ENCODE results near the gene KRTAP13-2.

KRTAP13-2 gene, protein sequence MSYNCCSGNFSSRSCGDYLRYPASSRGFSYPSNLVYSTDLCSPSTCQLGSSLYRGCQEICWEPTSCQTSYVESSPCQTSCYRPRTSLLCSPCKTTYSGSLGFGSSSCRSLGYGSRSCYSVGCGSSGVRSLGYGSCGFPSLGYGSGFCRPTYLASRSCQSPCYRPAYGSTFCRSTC

DNA sequence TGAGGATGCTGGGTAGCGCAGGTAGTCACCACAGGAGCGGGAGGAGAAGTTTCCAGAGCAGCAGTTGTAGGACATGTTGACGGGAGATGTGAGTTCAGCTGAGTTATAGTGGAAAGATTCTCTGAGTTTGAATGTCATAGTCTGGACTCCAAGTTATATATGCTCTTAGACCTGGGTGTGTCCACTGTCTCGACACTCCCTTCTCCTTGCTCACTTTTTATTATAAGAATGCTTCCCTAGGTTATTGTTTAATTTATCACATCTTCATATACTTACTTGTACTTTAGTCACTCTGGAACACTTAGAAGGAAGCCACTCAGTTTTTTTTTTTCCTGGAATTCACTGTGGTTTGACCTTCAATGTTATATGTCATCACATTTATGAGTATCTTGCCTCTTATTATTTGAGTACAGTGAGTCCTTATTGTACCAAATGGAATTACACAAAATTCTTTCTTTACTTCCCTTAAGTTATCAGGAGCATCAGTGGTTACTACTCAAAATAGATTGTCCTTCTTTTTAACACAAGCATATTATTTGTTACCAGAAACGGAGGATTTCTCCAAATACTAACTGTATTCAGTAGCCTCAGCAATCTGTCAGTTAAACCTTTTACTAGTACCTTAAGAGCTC lies at the start of gene KRTAP13-2:
Gene KRTAP13-2 (minus strand): TSS at position 133 of the 632 bp plus-strand sequence. CDS start 58 bp downstream, at position 75.
- DNase-seq (ENCODE audit: low spot score) = peak; percentile 38

DNA sequence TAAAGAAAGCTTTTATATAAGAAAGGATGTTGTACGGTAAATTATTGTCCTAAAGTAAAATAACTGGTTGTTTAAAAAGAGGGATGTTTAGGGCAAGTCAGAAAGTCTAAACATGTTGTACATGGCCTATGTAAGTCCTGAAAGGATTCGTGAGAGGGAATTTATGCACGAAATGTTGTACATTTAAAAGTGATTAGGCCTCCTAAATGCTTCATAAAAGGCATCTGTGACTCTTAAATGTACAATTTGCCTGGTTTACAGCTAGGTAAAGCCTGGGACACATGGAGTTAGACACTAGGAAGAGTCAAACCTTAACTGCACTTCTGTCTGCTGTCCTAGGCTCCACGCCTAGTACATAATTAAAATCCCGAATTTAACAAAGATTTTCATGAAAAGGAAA lies 43.9 kb upstream of the KRTAP13-2 start:
- no peak for DNase-seq (ENCODE audit: low spot score)

DNA sequence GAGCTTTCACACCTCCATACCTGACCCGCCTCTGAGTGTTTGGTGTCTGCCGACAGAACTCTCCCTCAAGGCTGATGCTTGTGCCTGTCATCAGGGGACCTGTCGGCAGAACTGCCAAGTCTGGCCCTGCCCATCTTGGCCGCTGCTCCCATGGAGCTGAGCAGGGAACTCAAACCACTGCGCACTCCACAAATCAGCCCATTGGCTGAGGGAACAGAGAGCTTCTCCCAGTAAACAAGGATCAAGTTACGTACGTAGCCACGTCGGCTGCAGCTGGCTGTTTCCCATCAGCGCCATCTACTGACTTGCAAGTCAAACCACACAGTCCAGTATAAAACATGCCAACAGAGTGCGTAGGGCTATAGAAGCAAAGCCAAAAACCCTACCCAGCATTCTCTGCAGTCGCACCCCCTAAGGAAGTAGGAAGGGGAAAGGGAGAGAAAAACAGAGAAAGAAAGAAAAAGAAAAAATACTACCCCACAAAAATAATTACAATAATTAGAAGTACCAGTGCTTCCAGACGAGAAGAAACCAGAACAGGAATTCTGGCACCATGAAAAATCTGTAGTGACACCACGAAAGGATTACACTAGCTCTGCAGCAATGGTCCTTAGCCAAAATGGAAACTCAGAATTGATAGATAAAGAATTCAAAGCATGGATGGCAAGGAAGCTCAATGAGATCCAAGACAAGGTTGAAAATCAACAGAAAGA lies 36.9 kb upstream of the KRTAP13-2 start:
- peak; percentile 35 for DNase-seq (ENCODE audit: low spot score)

DNA sequence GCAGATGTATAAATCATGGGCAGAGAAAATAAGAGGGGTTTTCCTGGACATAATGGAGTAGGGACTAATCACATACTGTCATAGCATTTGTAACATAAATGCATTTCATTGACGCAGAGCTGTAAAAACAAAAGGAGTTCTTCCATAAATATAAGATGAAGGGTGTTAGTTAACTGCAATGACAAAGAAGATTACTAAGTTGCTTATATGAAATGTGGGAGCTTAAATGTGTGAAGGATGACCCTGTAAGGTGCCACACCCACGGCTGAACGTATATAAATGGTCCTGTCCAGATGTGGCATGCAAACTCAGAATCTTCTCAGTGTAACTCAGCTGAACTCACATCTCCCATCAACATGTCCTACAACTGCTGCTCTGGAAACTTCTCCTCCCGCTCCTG lies 23.7 kb upstream of the KRTAP13-2 start, which contains the start of gene KRTAP13-1:
Gene KRTAP13-1 (plus strand): TSS at position 301 of the 400 bp plus-strand sequence. CDS start 56 bp downstream, at position 357.
- no peak for DNase-seq (ENCODE audit: low spot score)

DNA sequence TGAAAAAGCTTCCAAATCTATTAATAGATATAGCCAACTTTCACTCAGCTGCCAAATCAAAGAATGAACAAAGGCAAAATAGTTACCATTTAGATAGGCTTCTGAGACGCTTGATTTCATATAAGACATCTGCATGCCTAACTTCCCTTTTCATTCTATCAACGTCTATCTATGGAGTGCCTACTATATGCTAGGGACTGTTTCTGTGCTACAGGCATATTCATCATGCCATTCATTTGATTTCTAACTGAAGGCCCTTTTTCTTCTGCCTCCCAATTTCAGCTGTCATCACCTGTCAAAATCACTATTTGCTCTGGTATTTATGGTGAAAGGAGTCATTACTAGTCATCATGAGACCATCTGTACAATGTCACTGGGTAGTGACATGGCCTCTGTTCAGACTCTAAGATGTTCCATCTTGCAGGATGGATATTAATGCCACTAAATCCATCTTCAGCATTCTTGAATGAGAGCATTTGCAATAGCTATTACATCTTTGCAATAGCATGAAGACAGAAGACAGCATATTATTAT lies 19.5 kb upstream of the KRTAP13-2 start:
- DNase-seq (ENCODE audit: low spot score) = no peak

DNA sequence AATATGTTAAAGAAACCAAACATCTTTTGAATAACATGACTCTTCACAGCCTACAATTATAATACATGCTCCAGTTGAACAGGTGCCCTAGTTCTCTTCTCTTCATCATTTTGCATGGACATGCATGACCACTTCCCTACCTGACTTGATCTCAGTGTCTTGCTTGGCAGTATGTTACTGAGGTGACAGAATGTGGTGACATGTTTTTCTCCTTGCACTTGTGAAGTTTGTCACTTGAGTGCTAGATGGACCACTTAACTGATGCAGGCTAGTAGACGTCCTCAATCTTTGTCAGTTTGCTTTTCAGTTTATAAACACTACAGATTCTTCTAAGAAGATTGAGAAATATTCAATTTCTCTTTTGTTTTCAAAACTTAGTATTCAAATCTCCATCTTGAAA lies 10.1 kb upstream of the KRTAP13-2 start:
- no peak for DNase-seq (ENCODE audit: low spot score)

DNA sequence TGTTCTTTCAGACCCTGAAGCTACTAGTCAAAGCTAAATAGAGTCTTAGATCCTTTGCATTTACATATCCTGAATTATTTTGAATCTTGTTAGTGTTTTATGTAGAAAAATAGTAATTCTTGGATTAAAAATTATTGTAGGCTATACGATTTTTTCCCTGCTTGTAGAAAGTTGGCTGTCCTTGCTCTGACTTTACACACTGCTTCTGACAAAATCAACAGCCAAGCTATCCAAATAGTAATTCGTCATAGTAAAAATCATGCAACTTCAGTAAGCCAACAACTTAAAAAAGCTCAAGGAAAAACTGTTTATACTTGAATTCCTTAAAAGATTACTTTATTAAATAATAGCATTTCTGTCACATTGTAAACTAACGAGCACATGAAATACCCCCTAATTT lies 16.2 kb downstream of the KRTAP13-2 start:
- no peak for DNase-seq (ENCODE audit: low spot score)

DNA sequence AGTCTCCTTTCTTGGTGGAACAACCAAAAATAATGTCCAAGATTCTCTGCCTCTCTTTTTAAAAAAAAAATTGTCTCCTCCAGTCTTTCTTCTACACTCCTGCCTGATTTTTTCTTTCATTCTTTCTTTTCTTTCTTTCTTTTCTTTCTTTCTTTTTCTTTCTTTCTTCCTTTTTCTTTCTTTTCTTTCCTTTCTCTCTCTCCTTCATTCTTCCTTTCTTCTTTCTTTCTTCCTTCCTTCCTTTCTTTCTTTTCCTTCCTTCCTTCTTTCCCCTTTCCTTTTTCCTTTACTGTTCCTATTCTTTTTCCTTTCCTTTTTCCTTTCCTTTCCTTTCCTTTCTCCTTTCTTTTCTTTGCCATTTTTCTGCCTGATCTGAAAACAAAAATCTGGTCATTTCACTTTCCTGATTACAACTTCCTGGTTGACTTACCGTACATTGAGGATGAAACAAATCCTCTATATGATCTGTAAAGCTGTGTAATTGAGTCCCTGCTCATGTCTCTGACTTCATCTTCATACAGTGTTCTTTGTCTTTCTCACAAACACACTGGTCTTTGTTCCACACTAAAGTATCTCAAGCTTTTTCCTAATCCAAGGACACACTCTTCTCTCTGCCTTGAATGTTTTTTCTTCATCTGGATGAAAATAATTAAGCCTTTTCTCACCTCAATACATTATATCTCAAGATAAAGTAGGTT lies 17.6 kb downstream of the KRTAP13-2 start:
- DNase-seq (ENCODE audit: low spot score) = peak; percentile 61

DNA sequence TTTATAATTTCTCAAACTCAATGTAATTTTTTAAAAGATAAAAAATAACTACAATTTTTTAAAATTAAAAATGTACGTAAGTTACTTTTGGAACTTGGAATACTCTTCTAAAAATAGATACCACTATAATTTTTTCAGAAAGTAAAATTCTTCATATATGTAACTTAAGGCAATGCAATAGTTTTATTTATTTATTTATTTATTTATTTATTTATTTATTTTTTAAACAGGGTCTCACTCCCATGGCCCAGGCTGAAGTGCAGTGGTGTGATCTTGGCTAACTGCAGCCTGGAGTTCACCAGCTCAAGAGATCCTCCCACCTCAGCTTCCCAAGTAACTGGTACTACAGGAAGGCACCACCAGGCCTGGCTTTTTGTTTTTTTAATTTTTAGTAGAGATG lies 20.5 kb downstream of the KRTAP13-2 start:
- DNase-seq (ENCODE audit: low spot score) = no peak

DNA sequence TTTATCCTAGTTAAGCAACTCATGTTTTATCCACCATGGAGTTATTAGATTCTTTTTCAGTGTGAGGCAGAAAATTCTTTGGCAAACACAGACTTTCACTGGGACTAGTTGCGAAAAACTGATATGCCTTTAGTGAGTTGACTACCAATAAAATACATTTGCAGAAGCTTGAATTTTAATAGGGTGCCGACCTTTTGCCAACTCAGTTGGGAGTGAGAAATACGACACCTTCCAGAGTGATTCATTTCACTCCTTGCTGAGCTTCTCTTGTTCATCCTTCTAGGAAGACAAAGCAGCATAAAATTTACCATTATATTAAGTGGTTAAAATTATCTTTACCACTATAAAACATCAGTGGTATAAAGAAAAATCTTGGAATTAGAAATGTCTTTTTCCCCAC lies 22.5 kb downstream of the KRTAP13-2 start:
- DNase-seq (ENCODE audit: low spot score) = no peak

DNA sequence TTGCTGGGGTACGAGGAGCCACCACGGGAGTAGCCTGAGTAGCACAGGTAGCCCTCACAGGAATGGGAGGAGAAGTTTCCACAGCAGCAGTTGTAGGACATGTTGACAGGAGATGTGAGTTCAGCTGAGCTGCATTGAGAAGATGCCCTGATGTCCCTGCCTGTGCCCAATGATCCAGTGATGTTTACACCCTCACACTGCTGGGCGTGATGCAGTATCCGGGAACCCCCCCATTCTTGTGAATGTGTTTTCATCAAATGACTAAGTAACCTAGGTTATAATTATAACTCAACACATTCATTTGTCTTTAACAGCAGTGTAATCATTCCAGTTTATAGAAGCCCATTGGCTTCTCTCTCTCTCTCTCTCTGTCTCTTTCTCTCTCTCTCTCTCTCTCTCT lies 23.6 kb downstream of the KRTAP13-2 start, which contains the start of gene KRTAP23-1:
Gene KRTAP23-1 (minus strand): TSS at position 101 of the 400 bp plus-strand sequence. CDS start 0 bp downstream, at position 101.
- no peak for DNase-seq (ENCODE audit: low spot score)

DNA sequence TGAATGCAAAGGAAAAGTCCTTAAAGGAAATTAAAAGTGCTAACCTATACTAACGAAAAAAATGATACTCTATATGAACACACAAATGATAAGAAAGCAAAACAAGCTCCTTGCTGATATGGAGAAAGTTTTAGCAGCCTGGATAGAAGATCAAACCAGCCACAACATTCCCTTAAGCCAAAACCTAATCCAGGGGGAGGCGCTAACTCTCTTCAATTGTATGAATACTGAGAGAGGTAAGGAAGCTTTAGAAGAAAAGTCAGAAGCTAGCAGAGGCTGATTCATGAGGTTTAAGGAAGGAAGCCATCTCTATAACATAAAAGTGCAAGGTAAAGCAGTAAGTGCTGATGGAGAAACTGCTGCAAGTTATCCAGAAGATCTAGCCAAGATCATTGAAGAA lies 27.1 kb downstream of the KRTAP13-2 start:
- no peak for DNase-seq (ENCODE audit: low spot score)

DNA sequence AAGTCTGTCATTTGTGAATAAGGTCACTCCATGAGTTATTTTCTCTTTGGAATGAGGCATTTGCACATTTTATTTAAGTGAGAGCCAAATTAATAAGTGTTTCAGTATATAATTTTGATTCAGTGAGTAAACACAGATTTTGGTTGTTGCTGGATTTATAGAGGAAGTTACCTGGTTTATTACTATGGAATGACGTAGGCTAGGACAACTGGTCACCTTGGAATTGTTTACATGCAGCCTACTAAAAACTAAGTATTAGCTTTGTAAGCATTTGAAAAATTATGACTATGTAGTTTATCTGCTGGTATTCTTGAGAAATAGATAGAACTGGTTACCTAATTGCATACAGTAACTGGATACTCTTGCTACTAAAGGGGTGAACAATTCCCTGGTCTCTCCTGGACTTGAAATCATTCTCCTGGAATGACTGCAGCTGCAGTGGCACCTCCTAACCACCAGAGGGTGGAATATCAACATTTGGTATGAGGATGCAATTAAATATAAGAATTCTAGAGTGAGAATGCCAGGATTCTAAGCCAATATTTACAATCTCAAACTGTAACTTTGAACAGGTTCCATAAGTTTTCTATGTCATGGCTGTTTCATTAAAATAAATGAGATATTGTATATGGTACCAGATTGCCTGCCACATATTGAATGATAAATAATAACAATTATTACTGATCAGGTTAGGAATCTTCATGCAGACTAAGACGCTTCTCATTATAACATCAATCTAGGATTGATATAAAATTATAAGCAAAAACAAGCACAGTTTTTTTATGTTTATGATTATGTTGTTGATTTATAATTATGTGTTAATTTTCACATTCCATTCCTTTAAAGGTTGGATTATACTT lies 31.1 kb downstream of the KRTAP13-2 start:
- peak; percentile 66 for DNase-seq (ENCODE audit: low spot score)

DNA sequence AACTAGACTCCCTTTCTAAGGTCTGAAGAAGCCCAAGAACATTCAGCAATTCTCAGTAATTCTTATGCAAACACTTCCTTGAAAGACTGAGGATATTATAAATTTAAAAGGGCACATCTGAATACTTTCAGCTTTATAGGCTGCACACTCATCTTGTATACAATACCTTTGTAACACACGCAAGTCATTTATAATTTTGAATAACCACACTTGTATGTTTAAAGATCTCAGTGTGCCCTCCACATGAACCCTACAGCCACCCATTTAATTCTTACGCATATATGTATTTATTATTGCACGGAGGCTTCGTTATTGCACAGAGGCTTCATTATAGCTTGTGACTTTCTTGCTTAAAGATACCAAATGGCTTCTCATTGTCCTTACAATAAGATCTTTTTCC lies 33.4 kb downstream of the KRTAP13-2 start:
- DNase-seq (ENCODE audit: low spot score) = no peak

DNA sequence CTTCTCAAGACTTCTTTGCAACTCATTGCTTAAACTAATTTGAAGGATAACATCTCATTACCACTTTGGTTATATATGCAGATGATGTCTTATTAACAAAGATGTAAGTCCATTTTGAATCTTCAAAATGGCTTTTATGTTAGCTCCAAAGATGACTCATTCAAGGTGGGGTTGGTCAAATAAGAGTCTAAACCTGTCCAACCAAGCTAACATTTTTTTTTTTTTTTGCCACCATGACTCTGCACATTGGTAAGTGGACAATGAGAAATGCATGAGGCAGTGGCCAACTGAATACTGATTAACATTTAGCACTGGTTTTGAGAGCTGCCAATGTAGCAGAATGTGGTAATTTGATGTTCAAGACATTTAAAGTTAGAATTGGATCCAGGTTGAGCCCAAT lies 34.3 kb downstream of the KRTAP13-2 start:
- no peak for DNase-seq (ENCODE audit: low spot score)

DNA sequence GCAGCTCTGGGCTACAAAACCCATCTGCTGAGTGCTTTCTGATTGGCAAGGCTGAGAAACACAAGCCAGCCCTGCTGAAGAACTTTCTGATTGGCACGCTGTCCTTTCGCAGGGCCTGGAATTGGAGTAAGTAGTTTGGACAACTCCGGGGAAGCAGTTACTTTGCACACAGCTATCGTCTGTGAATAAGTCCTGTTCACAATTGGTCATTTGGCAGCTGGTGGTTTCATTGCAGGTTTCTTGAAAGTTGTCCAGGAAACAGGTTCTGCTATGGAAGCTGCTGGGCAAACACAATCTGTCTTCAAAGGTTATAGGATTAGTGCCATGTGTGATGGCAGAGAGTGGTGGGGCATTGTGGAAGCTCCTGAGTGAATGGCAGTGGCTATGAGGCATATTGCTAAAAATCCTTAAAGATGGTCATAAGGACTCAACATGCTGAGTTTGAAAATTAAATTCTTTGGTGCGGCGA lies 34.8 kb downstream of the KRTAP13-2 start, which contains the start of gene KRTAP27-1:
Gene KRTAP27-1 (minus strand): TSS at position 419 of the 469 bp plus-strand sequence. CDS start 26 bp downstream, at position 393.
- DNase-seq (ENCODE audit: low spot score) = no peak

DNA sequence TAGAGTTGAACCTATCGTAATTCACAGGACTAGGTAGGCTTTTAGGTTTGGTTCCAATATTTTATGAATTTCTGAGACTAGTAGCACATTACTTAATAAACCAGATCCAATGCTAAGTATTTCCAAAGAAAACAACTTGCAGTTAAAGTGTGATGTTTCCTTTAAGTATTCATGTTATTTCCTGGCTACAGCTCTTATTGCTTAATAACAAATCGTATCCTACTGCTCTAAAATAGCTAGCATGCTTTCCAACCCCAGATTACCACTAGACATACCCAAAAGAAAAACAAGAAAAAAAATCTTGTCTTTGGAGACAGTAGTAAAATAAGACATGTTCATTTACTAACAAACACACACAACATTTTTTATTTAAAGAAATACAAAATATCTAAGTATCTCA lies 35.5 kb downstream of the KRTAP13-2 start:
- DNase-seq (ENCODE audit: low spot score) = no peak

DNA sequence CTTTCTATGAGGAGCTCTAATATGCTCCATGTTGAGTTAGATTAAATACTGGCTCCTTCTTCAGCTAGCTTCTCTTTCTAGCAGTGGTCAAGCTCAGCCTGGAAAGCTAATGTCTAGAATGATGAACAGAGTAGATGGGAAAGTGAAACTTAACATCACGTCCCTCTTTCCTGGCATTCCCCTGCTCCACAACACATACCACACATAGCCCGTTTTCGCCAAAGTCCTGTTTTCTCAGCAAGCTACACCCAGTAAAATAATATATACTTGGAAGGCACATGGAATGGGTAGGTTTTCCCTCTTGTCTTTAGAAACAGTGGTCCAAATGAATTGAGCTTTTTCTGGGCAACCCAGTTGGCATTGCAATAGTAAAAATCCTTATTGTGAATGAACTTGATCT lies 38.3 kb downstream of the KRTAP13-2 start:
- no peak for DNase-seq (ENCODE audit: low spot score)

DNA sequence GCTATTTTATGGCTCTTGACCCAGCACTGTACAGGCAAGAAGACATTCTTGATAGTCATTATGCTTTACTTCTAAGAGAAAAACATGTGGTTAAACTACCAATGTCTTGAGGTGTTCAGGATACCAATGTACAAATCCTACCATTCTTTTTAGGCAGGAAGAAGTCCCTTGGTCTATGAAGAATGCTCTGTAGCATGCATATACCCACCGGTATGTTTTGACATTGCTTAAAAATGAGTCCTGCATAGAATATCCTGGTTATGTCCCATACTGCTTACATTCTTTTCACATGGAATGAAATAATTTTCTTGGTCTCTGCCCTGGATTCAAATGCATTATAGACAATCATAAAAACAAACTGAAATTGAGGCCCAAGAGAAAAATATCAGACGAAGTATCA lies 39.4 kb downstream of the KRTAP13-2 start:
- DNase-seq (ENCODE audit: low spot score) = no peak

DNA sequence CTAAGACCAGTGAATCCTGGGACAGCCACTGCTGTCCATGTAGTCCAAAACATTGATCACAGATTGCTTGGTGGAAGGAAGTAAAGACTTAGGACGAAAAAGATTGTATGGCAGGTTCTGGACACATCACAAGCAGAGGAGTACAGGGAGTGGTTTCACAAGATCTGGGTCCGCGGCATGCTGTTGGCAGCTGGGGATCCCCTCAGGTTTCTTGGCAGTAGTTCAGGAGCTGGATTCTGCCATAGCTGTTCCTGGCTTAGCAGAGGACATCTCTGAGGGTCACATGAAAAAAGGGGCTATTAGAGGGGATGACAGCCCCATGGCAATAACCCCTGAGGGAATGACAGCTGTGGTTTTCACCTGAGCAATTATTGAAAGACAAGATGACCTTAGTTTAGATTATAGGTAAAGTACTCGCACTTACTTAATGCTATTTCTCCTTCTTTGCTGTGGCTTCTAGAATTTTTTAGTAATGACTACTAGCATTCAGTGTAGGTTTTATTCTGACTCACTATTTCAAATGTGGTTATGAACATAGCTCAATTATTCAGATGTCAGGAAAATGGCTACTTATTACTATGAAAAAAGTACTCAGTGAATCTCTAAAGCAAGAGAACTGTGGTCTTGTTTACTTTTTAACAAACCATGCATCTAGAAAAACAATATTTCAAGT lies 42.7 kb downstream of the KRTAP13-2 start:
- no peak for DNase-seq (ENCODE audit: low spot score)

Data from COLO829 (cell line).